SIG-M5 treated with dmso at 0.1 percent for 504 hours (cell line): ENCODE results near the gene TMPRSS11F.
A peak's percentile ranks its signal among the peaks of the same experiment; 100 is the strongest.
"Not testable (repeated sequence)": the region's sequence is repeated elsewhere in the genome, so short reads cannot be mapped to it uniquely, and the experiment has no call there.

Experiments used
- DNase-seq: peaks from one replicate; lab custom pipeline; 2025; ENCODE audit not compliant: unreplicated experiment; lab: John Stamatoyannopoulos, UW

TMPRSS11F gene

GRCh38 chr4:68129793-68130192, at the start of gene TMPRSS11F:
TMPRSS11F (minus strand) TSS chr4:68129869; CDS start chr4:68129820, 49 bp downstream.
- DNase-seq: peak; percentile 29

GRCh38 chr4:68176904-68177303, 47.2 kb upstream of the TMPRSS11F start:
- no peak for DNase-seq

- no peak for DNase-seq
Observed at GRCh38 chr4:68176500-68176899, 46.8 kb upstream of the TMPRSS11F start.

- DNase-seq: peak; percentile 27
Observed at GRCh38 chr4:68175562-68176155, 46.0 kb upstream of the TMPRSS11F start.

GRCh38 chr4:68174389-68174788, 44.7 kb upstream of the TMPRSS11F start:
- DNase-seq: not testable (repeated sequence)

- DNase-seq: not testable (repeated sequence)
Observed at GRCh38 chr4:68172147-68172546, 42.5 kb upstream of the TMPRSS11F start.

- no peak for DNase-seq
Observed at GRCh38 chr4:68167706-68168105, 38.0 kb upstream of the TMPRSS11F start.

GRCh38 chr4:68167166-68167565, 37.5 kb upstream of the TMPRSS11F start:
- no peak for DNase-seq

GRCh38 chr4:68163754-68164153, 34.1 kb upstream of the TMPRSS11F start:
- no peak for DNase-seq

GRCh38 chr4:68162196-68162595, 32.5 kb upstream of the TMPRSS11F start:
- DNase-seq: no peak

- no peak for DNase-seq
Observed at GRCh38 chr4:68152411-68152810, 22.7 kb upstream of the TMPRSS11F start.

GRCh38 chr4:68148800-68149685, 19.4 kb upstream of the TMPRSS11F start:
- no peak for DNase-seq

- DNase-seq: no peak
Observed at GRCh38 chr4:68147079-68147478, 17.4 kb upstream of the TMPRSS11F start.

- DNase-seq: no peak
Observed at GRCh38 chr4:68145261-68145660, 15.6 kb upstream of the TMPRSS11F start.

- DNase-seq: no peak
Observed at GRCh38 chr4:68141852-68142251, 12.2 kb upstream of the TMPRSS11F start.

- DNase-seq: no peak
Observed at GRCh38 chr4:68132342-68132741, 2.7 kb upstream of the TMPRSS11F start.

- no peak for DNase-seq
Observed at GRCh38 chr4:68124262-68124661, 5.4 kb downstream of the TMPRSS11F start.

GRCh38 chr4:68123525-68123924, 6.1 kb downstream of the TMPRSS11F start:
- DNase-seq: no peak

- no peak for DNase-seq
Observed at GRCh38 chr4:68119921-68120320, 9.7 kb downstream of the TMPRSS11F start.

- no peak for DNase-seq
Observed at GRCh38 chr4:68110441-68110840, 19.2 kb downstream of the TMPRSS11F start.

- DNase-seq: no peak
Observed at GRCh38 chr4:68109868-68110267, 19.8 kb downstream of the TMPRSS11F start.

- no peak for DNase-seq
Observed at GRCh38 chr4:68082758-68083157, 46.9 kb downstream of the TMPRSS11F start.
